HFFc6 (cell line): Measurements from ENCODE around the gene LRRC75B. TPM values are rescaled to one million over a fixed set of nuclear protein-coding genes. Genes with fewer than 3 reads are reported as not detected.
"Not testable (repeated sequence)": the region's sequence is repeated elsewhere in the genome, so short reads cannot be mapped to it uniquely, and the experiment has no call there.

Source experiments
- DNase-seq: peaks from one replicate; pipeline ENCODE4 v3.0.0-alpha.2; 2018
- H3K27ac Mint-ChIP-seq: 2 replicates; pipeline ENCODE4 v1.8.0; 2020; ENCODE audit warnings: mild to moderate bottlenecking, mixed read lengths
- H3K27me3 Mint-ChIP-seq: 2 replicates; pipeline ENCODE4 v1.8.0; 2021; ENCODE audit warnings: mild to moderate bottlenecking, moderate library complexity, mixed read lengths; ENCODE audit not compliant: insufficient read depth
- H3K36me3 Mint-ChIP-seq: 2 replicates; pipeline ENCODE4 v1.8.0; 2021; ENCODE audit warnings: low read depth, mixed read lengths
- H3K4me1 Mint-ChIP-seq: 2 replicates; pipeline ENCODE4 v1.8.0; 2020; ENCODE audit warnings: low read depth, mixed read lengths
- H3K4me3 Mint-ChIP-seq: 2 replicates; pipeline ENCODE4 v1.8.0; 2020; ENCODE audit warnings: mild to moderate bottlenecking, moderate library complexity, mixed read lengths
- H3K9me3 Mint-ChIP-seq: 2 replicates; pipeline ENCODE4 v1.8.0; 2020; ENCODE audit warnings: mild to moderate bottlenecking, mixed read lengths
- CTCF ChIP-seq: fragments of 200-600 bp; sonication (generic); IDR thresholded peaks from 2 replicates; pipeline ENCODE4 v1.5.0; 2021; ENCODE audit warnings: antibody characterized with exemption, mild to moderate bottlenecking
- total RNA-seq, 6 experiments: library from RNA; stranded (reverse); fragmentation: NEBNext Ultra II Directional; extraction: Animal tissue kit (Norgen Biotek cat#: 25700); gene quantifications; 2 replicates in 1 of 6; 3 replicates in 5 of 6; pipeline ENCODE4 v1.2.3, GENCODE V29; 2021

Gene LRRC75B
- total RNA-seq, 6 experiments from 2014 or later: 0.87 to 1.6 (median 1.0) TPM

- H3K27me3 Mint-ChIP-seq: peaks cover 19% of the 10 kb centered on the region; the same call in 1 of the 2 replicates
- not testable (repeated sequence) for H3K9me3 Mint-ChIP-seq, H3K4me3 Mint-ChIP-seq, H3K36me3 Mint-ChIP-seq, H3K4me1 Mint-ChIP-seq, DNase-seq, H3K27ac Mint-ChIP-seq
- peak; percentile 69 for TF ChIP-seq CTCF
Observed at GRCh38 chr22:24629069-24629468, 36.2 kb upstream of the LRRC75B start.

DNA sequence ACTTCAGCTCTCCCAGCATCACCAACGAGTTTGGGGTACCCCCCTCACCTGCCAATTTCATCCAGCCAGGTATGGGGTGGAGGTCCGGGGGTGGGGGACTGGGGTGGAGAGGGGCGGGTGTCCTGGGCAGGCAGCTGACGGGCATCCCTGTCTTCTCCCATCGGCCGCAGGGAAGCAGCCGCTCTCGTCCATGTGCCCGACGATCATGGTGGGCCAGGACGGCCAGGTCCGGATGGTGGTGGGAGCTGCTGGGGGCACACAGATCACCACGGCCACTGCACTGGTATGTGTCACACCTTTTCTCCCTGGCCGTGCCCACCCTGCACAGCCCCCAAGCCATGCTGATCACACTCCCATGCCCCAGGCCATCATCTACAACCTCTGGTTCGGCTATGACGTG lies 35.0 kb upstream of the LRRC75B start:
- H3K27ac Mint-ChIP-seq, DNase-seq, H3K36me3 Mint-ChIP-seq, H3K4me1 Mint-ChIP-seq, H3K4me3 Mint-ChIP-seq, H3K9me3 Mint-ChIP-seq: not testable (repeated sequence)
- H3K27me3 Mint-ChIP-seq: peaks cover 12% of the 10 kb centered on the region; the same call in 1 of the 2 replicates

DNA sequence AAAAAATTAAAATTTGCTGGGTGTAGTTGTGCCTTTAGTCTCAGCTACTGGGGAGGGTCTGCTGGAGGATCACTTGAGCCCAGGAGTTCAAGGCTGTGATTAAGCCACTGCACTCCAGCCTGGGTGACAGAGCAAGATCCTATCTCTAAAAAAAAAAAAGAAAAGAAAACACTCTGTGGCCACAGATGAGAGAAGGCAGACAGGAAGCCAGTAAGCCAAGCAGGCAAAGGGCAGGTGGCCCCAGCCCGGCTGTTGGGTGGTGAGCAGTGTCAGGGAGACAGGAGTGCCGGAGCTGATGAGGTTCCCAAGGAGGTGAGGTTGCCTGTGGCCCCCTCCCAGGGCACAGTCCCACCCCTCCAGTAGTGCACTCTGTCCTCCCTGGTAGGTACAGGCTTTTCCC lies 29.7 kb upstream of the LRRC75B start:
- not testable (repeated sequence) for H3K9me3 Mint-ChIP-seq, H3K27ac Mint-ChIP-seq, DNase-seq, H3K36me3 Mint-ChIP-seq, H3K4me3 Mint-ChIP-seq, H3K4me1 Mint-ChIP-seq
- H3K27me3 Mint-ChIP-seq: peaks cover 13% of the 10 kb centered on the region; the same call in 1 of the 2 replicates

DNA sequence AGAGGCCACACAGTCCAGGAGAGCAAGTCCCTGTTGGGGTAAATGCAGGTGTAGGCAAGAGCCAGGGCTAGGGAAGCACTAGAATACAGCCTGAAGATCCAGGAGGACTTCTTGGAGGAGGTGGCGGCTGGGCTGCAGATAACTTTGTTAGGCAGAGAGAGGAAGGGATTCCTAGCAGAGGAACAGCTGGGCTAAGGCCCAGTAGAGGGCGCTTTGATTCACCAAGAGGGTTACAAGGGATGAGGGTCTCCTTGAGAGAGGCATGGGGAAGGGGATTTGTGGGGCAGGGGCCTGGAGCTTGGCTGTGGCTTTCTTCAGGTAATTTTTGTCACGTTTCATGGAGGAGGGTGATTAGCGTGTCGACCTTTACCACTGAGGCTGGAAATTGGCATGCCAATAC lies 28.4 kb upstream of the LRRC75B start:
- not testable (repeated sequence) for H3K4me3 Mint-ChIP-seq, DNase-seq, H3K9me3 Mint-ChIP-seq, H3K36me3 Mint-ChIP-seq, H3K4me1 Mint-ChIP-seq, H3K27ac Mint-ChIP-seq
- H3K27me3 Mint-ChIP-seq: peaks cover 18% of the 10 kb centered on the region; the same call in 1 of the 2 replicates

DNA sequence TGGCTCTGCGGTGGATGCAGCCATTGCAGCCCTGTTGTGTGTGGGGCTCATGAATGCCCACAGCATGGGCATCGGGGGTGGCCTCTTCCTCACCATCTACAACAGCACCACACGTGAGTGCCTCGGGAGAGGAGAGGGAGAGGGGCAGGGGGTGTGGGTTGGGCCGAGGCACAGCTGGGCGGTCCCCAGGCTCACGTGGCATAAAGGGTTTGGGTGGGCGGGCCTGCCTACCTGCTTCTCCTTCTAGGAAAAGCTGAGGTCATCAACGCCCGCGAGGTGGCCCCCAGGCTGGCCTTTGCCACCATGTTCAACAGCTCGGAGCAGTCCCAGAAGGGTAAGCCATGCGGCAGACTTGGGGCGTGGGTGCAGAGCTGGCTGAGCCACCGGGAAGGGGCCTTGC lies 21.9 kb upstream of the LRRC75B start:
- H3K4me1 Mint-ChIP-seq, H3K27ac Mint-ChIP-seq, H3K9me3 Mint-ChIP-seq, DNase-seq, H3K36me3 Mint-ChIP-seq, H3K4me3 Mint-ChIP-seq: not testable (repeated sequence)
- peaks cover 20% of the 10 kb centered on the region for H3K27me3 Mint-ChIP-seq

DNA sequence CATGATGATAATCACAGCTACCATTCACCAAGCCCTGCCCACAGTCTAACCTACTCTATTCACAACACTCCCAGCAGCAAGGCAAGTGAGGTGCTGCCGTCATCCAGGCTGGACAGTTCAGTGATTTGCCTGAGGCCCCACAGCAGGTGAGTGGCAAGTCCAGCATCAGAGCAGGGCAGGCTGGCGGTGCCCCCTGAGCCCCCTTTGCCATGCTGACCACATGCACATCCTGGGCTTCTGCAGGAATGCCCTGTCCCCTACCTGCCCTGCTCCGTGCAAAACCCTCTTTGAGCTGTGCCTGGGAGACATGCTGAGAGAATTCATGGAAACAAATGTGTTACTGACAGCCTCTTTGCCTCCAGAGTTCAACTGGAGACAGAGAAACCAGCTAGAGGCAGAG lies 17.0 kb upstream of the LRRC75B start:
- H3K27me3 Mint-ChIP-seq, H3K4me1 Mint-ChIP-seq, H3K36me3 Mint-ChIP-seq, DNase-seq, H3K27ac Mint-ChIP-seq, H3K4me3 Mint-ChIP-seq, H3K9me3 Mint-ChIP-seq: not testable (repeated sequence)

DNA sequence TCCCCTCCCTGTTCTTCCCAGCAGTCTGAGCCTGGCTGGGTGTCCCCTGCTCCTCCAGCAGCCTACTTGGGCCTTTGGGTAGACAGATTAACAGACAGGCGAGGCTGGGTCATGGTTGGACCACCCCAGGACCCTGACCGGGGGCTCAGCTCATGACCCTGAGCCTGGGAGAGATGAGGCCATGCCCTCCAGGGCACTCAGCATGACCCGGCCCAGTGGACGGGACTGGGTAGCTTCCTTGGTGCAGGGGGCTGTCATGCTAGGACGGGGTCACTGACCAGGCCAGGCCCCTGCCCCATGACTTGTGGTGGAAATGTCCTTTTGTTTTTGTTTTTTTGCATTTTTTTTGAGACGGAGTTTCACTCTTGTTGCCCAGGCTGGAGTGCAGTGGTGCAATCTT lies 15.5 kb upstream of the LRRC75B start:
- not testable (repeated sequence) for DNase-seq, H3K4me3 Mint-ChIP-seq, H3K36me3 Mint-ChIP-seq, H3K27me3 Mint-ChIP-seq, H3K27ac Mint-ChIP-seq, H3K9me3 Mint-ChIP-seq
- H3K4me1 Mint-ChIP-seq: peaks cover 12% of the 10 kb centered on the region

- H3K36me3 Mint-ChIP-seq, H3K27ac Mint-ChIP-seq, DNase-seq, H3K9me3 Mint-ChIP-seq, H3K27me3 Mint-ChIP-seq, H3K4me3 Mint-ChIP-seq: not testable (repeated sequence)
- H3K4me1 Mint-ChIP-seq: peaks cover 14% of the 10 kb centered on the region
Observed at GRCh38 chr22:24607429-24607983, 14.6 kb upstream of the LRRC75B start.

GRCh38 chr22:24606340-24606739 lies 13.5 kb upstream of the LRRC75B start:
- peaks cover 14% of the 10 kb centered on the region for H3K4me1 Mint-ChIP-seq
- not testable (repeated sequence) for H3K36me3 Mint-ChIP-seq, H3K27me3 Mint-ChIP-seq, H3K9me3 Mint-ChIP-seq, H3K4me3 Mint-ChIP-seq, DNase-seq, H3K27ac Mint-ChIP-seq
